CD4-positive, alpha-beta T cell treated with Interleukin-1 beta for 1 hour (primary cell): ENCODE data around the gene MUC6.

ENCODE experiments used
- DNase-seq, 2 donors: peaks; one replicate each; pipeline ENCODE4 v3.0.0-alpha.2; 2020 to 2022

Gene MUC6

DNA sequence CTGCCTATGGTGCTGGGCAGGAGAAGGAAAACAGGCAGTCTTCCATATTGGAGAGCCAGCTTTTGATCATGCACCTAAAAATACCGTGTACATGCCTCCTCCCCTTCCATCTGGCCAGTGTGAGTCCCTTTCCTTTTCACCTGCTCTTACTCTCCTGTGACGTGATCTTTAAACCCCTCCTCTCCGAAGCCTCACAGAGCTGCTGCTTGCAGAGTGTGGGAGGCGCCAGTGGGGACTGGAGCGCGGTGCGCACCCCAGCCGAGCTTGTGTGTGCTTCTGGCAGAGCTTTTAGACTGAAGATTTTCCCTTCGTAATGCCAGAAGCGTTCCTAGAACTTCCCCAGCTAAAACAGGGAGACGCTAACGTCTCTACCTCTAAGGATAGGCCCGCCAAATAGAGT lies 29.8 kb downstream of the MUC6 start:
- DNase-seq, result no peak

DNA sequence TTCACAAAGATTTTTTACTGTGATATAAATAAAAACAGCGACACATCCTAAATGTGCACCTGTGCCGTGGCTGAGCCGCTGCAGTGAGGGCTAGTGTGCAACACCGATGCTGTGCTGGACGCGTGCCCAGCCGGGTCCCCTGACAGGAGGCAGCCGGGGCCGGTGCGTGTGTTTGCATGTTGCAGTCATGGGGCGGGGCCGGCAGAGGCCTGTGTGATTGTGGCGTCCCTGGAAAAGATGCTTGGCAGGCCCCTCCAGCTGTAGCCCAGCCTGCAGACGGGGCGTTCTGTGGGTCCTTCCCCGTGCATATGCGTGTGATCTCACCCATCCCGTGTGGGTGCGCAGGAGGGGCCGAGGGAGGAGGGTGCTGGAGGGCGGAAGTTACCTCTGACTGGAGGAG lies 30.6 kb downstream of the MUC6 start:
- DNase-seq, result no peak

DNA sequence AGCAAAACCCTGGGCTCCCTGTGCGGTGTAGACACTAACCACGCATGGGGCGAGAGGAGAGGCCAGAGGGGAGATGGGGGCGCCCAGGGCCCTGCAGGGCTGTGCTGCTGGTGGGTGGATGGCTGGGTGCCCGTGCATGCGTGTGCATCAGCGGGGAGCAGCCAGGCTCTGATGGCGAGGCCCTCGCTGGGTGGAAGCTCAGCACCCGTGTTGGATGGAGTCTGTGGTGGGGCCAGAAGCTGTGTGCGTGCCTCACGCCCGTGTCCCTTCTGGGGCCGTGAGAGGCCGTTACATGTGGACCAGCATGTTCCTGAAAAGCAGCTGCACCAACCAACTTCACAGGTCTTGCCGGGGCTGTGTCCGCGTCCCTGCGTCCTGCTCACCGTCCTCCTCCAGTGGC lies 33.4 kb downstream of the MUC6 start:
- DNase-seq, result no peak

DNA sequence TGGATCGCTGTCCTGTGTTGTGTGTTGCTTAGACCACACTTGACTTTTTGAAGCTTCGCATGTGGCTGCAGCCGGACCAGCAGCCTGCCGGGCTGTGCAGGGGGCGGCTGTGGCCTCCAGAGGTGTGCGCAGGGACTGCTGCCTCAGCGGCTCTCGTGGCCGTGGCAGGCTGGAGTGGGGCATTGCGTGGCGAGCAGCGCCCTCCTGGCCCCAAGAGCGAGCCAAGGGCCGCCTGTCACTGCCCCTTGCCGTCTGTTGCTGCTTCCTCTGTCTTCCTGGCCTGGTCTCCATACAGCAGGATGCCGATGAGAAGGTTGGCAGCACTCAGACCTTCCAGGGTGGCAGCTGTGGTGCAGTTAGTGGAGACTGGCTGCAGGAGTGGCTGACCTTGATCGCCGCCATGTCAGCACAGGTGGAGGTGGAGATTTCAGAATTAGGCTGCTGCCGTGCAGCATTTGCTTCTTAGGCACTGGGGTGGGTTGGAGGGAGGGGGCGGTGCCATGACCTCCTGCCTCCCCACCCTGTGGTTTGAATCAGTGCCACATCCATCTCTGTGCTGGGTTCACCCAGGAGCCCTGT lies 34.0 kb downstream of the MUC6 start:
- no peak for DNase-seq

DNA sequence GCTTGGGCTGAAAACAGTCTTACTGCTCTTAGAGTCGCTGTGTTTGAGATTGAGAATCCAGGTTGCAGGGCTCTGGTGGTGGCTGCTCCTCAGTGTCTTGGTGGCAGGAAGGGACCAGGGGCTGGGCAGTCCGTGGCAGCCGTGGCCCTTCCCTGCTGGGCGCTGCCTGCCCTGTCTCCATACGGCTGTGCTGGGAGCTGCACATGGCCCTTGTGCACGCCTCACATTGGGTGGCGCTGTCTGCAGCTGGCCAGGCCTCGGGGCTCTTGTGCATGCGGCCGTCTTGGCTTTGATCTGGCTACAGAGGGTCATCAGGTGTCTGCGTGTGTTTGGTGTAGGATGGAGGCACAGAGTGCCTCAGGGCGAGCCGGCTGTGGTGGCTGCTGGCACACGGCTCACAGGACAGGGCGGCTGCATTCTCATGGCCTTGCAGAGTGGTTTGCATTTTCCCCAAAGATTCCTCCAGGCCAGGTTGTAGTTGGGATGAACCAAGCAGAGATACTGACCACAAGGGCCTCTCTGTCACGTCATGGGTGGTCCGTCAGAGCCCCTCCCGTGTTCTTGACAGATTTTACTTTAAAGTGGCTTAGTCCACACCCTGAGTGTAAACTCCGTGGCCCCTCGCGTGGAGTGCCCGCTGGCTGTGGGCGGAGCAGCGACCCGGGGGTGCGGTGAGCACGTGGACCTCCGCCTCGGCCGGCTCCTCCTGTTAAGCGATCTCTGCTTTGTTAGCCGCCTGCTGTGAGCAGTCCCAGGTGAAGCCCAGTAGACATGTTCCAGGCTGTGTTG lies 34.7 kb downstream of the MUC6 start:
- DNase-seq, result no peak

DNA sequence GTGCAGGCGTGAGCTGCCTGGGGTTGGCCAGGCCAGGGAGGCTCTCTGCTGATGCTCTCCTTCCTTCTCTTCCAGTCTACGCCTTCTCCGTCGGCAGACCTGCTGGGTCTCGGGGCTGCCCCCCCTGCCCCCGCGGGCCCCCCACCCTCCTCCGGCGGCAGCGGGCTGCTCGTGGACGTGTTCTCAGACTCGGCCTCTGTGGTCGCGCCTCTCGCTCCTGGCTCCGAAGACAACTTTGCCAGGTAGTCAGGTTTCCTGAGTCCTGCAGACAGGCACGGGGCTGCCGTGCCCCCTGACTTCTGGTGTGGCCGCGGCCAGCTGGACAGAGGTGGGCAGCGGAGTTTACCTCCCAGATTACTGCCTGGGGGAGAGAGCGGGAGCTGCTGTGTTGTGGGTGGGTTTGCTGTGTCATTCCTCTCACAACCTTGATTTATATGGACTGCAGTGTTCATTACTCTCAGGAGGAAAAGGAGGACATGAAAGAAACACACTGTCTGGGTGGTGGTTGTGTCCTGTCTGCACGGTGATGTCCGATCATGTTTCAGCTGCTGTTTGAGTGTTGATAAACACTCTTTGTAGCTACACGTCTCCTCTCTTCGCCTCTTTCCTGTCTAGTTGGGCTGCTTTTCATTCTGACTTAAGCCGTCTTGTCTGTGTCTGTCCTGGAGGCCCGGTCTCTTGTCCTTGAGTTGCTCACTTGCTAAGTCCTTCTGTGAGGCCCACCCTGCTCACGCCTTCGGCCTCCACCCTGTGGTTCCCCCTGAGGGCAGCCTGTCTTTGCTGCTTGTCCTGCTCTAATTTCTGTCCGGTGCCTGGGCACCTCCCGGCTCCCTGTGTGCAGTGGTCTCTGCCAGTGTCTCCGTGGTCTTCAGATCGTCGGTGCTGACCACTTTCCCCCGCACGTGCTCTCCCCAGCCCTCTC lies 35.9 kb downstream of the MUC6 start:
- DNase-seq, result no peak

DNA sequence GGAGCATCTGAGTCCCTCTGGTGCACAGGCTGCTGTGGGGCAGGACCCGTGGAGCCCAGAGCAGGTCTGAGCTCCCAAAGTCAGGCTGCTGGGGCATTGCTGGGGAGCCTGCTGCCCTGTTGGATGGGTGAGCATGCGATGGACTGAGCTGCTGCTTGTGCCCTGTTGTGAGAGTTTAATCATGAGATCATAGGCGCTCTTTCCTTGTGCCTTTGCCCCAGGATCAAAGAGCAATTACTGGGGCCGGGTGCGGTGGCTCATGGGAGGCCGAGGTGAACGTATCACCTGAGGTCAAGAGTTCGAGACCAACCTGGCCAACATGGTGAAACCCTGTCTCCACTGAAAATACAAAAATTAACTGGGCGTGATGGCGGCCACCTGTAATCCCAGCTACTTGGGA lies 37.5 kb downstream of the MUC6 start:
- DNase-seq, result no peak

DNA sequence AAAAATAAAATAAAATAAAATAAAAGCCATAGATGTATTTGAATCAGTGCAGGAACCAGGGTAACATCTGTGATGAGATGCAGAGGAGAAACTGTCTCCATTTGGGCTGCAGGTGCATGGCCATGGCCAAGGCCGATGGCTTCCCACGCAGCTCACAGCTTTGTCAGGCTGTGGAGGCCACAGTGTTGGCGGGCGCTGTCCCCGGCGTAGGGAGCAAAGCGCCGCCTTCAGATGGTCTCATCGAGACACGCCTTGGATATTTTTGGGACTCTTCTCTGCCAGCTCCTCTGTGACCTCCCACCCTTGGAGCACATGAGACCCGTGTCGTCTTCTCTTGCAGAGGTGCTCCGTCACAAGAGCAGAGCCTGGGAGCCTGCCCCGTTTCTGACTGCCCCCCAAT lies 38.6 kb downstream of the MUC6 start:
- no peak for DNase-seq

DNA sequence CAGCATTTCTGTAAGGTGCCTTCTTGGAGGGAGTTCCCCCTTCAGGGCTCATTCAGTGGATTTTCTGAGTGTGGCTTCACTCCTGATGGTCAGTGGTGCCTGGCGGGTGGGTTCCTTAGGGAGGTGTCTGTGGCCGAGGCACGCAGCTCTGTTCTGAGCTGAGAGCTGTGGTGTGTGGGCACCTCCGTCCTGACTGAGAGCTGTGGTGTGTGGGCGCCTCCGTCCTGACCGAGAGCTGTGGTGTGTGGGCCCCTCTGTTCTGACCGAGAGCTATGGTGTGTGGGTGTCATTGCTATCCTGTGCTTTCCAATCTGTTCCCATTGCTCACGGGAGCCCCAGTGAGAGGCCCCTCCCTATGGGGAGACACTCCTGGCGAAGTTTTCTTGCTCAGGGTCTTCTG lies 39.8 kb downstream of the MUC6 start:
- DNase-seq, result no peak

DNA sequence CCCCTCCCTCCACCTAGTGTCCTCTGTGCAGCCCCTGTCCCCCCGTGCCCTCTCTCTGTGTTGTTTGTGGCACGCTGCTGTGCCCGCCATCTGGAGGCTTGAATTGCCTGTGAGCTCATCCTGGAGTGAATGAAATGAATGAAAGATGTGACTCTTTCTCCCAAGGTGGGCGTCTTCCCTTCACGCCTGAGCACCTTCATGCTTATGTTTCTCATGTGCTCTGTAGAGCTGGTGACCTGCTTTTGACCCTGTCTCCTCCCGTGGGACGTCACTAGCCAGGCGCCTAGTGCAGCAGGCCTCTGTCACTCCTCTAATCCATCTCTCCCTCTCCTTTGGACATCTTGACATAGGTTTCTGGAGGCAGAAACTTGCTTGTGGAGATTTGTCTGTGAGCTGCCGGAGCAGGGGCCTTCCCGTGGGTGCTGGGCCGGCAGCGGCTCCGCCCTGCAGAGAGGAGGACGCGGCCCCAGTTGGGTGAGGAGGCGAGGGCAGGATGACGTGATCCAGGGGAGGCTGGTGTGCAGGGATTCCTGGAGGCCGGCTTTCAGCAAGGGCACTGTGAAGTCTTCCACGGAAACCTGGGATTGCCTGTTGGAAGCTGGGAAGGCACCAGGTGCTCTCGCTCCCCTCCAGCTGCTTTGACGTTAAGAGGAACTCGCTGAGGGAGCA lies 40.6 kb downstream of the MUC6 start:
- no peak for DNase-seq

DNA sequence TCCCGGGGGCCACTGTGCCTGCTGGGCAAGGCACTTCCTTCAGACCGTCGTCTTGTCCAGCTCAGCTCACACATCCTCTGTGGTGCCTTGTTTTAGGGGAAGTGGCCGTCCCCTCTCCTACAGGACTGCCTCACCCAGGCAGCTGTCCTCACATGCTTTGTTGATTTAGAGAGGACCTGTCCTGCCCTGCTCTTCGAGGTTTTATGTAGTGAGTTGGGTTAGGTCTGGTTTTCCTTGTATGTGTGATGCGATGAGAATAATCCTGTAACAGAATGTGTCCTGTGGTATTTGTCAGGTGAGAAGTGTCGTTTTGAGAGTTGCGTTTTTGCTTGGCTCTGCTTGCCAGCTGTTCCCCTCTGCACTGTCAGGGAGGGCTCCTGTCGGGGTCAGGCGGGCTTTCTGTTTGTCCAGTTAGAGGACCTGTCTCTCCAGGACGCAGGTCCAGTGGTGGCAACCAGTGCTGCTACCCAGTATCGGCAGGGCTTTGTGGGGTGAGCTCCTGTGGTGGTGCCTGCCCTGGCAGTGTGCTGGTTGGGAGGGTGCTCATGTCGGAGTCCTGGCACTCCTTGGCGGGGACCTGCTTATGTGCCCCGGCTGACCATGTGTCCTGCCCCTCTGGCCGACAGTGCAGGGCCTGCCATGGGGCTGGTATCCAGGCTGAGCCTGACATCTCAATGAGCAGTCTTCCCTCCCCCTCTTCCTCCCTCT lies 41.3 kb downstream of the MUC6 start:
- DNase-seq, result no peak

DNA sequence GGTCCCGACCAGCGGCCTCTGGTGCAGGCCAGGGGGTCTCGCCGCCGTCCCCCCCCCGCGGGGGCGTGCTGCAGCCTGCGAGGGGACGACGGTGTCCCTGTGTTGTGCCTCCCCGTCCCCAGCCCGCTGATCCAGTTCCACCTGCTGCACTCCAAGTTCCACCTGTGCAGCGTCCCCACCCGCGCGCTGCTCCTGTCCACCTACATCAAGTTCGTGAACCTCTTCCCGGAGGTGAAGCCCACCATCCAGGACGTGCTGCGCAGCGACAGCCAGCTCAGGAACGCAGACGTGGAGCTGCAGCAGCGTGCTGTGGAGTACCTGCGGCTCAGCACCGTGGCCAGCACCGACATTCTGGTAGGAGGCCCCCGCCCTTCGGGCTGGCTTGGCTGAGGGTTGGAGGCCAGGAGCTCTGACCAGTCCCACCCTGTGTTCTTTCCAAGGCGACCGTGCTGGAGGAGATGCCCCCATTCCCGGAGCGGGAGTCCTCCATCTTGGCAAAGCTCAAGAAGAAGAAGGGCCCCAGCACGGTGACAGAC lies 42.8 kb downstream of the MUC6 start:
- DNase-seq, result no peak

DNA sequence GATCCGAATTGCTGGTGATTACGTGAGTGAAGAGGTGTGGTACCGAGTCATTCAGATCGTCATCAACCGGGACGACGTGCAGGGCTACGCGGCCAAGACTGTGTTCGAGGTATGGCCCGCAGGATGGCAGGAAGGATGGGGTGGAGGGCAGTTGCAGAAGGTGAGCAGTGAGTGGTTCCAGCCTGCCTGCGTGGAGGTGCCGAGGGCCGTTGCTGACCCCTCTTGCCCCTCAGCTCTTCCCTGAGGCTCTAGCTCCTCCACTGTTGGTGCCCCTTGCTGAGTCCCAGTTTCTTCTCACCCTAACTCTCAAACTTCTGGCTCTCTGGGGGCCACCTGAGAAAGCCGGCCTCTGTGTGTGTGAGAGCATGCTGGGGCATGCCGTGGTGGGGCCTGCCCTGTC lies 43.9 kb downstream of the MUC6 start:
- DNase-seq, result no peak

DNA sequence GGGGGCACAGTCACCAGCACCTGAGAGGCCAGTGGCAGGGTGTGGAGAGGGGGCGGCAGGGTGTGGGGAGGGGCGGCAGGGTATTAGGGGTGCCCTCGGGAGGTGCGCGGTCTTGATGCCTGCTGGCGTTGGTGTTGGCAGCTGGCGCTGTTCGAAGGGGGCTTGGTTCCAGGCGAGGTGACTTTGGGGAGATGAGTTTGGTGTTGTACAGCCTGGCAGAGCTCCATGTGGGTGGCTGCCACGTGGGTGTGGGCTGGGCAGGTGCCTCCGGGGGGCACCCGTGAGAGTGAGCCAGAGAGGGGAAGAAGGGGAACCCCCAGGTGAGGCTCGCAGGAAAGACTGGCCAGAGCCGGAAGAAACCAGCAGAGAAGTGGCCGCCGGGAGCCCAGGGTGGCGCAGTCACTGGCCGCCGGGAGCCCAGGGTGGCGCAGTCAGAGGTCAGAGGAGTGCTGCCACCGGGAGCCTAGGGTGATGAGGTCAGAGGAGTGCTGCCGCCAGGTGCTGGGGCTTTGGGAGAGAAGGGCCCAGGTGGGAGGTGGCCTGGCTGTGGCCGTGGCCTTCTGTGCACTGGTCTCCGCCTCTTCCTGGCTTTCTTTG lies 44.7 kb downstream of the MUC6 start:
- no peak for DNase-seq

DNA sequence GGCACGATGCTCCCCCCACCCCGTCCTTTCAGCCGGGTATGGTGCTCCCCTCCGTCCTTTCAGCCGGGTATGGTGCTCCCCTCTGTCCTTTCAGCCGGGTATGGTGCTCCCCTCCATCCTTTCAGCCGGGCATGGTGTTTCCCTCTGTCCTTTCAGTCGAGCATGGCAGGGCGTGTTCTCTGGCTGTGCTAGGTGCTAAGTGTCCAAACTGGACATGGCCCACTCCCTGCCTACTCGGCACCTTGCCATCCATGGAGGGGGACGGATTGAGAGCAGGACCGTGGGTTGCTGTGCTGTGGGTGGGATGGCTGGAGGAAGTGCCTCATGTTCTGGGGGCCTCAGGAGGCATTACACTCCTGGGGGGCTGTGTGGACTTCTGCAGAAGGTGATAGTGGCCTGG lies 45.5 kb downstream of the MUC6 start:
- no peak for DNase-seq

DNA sequence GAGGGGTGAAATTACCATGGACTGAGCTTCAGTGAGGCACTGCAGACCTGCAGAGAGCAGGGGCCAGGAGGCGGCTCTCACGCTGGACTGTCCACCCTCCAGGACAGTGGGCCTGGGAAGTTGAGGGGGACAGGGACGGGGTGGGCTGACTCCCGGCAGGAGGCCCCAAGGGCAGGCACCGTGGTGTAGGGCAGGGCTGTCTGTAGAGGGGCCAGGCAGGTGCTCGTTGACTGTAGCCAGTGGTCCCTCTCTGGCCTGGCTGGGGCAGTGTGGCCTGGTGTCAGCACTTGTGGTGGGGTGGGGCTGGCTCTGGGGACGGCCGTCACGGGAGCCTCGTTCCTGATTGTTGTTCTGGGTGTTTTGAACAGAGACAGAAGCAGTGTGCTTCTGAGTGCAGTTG lies 46.4 kb downstream of the MUC6 start:
- DNase-seq, result no peak

DNA sequence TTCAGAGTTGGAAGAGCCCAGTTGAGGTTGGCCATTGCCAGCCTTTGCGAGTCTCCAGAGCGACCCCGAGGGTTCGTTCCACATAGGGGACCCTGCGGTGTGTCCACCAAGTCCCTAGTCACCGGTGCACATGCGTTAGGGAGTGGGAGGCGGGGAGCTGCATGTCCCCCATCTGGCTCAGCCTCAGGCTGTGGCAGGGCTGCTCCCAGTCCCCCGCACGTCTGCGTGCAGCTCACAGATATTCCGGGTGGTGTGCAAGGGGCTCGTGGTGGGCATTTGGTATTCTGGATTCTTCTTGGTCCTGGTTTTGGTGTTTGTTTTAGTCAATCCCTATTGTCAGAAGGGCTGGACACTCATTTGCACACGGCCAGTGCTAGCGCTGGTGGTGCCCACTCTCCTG lies 48.8 kb downstream of the MUC6 start:
- DNase-seq, result no peak

DNA sequence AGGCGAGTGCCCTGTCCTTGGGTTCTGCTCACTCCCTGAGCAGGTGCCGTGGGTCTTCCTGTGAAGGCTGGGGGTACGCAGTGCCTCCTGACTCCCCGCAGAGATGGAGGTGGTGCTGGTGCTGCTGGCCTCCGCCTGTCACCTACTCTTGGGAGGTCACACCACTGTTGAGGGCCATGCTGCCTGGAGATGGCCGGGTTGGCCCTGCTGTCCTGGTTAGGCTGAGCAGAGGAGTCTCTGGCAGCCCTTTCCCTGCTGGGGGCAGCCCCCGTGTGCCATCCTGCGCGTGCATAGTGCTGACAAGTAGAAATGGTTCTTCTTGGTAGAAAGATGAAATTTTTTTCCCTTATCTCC lies 49.6 kb downstream of the MUC6 start:
- DNase-seq, result no peak

DNA sequence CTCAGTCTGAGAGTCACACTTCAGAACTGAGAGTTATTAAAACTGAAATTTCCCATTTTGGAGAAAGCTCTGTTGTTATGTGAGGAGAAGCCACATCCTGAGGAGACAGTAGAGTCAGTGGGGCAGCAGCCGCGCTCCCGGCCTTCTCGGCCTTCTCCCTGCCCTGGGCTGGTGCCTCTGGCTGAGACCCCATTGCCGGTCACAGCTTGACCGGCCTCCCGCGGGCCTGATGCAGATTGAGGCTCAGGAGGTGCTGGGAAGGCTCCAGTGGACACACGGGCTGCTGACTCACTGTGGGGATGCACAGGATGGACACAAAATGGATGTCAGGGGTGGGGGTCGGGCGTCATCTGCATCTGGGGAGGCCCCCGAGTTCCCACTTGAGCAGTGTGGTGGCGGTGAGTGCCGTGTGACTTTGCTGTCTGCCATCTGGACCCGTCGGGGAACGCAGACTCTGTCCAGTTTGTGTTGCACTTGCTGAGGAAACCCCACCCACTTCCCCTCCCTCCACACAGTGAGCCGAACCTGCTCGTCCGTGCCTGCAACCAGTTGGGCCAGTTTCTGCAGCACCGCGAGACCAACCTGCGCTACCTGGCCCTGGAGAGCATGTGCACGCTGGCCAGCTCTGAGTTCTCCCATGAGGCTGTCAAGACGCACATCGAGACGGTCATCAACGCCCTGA lies 50.1 kb downstream of the MUC6 start:
- DNase-seq, result no peak

DNA sequence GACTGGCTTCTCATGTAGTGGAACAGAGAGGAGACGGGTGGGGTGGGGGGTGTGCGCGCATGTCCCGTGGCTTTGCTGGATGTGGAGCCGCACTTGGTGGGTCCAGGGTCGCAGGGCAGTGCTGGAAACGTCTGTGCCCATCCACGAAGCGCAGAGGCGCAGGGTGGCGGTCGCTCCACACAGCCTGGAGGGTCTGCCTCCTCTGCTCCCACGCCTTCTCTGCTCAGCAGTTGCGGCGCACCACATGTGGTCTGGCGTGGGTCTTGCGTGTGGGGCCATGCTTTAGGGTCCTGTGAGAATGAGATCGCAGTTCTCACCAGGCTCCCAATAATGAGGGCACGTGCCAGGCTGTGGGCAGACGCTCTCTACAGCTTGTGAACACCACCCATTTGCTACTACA lies 50.7 kb downstream of the MUC6 start:
- no peak for DNase-seq

DNA sequence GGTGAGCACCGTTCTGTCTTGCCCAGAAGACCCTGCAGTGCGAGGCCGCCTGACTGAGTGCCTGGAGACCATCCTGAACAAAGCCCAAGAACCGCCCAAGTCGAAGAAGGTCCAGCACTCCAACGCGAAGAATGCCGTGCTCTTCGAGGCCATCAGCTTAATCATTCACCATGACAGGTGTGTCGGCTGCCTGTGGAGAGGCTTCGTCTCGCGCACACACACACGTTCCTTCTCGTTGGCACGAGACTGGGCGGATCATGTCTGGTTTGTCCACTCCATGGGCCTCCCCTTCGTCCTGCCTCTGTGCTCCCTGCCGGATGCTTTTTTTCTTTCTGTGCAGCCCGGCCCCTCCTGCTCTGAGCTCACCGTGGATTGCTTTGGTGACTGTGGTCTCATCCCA lies 51.1 kb downstream of the MUC6 start:
- DNase-seq, result no peak

DNA sequence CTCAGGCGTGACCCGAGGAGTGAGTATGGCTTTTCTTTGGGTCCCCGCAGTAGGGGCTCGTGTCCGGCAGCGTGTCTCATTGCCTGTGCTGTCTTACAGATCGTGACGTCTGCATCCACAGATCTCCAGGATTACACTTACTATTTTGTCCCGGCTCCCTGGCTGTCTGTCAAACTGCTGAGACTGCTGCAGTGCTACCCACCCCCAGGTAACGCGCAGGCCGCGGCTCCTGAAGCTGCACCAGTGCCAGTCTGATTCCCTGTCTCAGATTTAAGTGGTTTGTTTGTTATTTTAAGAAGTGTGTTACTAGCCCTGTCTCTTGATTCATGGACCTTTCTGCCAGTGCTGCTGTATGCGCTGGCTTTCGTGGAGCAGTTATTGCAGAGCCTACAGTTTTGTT lies 52.0 kb downstream of the MUC6 start:
- DNase-seq, result no peak
